ENCODE results near the gene NMRK1.

Gene NMRK1

DNA sequence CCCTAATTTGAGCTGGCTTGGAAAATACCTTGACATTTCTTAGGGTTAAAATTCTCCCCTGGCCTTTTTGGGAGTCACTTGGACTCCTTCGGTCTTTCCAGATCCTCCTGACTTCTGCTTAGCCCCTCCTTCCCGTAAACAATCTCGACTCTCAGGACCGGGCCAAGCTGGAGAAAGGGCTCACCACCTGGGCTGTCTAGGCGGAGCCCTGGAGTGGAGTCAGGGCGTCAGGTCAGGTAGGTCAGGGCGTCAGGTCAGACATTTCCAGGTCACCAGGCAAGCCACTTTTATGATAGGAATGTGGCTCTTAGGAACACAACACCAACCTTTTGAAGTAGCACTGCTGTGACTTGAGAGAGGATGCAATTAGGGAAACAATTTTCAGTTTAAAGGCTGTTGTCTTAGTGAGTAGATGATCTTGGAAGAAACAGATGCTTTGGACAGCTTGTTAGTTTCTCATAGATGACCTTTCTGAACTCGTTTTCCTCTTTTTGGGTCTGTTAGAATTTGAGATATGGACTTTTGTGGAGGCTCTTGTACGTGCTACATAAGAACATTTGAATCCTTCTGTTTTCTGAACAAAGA, 13.1 kb upstream of the NMRK1 start:
- DNase-seq, result no peak

- no peak for DNase-seq
Observed at GRCh38 chr9:75096796-75097195, 8.8 kb upstream of the NMRK1 start.

DNA sequence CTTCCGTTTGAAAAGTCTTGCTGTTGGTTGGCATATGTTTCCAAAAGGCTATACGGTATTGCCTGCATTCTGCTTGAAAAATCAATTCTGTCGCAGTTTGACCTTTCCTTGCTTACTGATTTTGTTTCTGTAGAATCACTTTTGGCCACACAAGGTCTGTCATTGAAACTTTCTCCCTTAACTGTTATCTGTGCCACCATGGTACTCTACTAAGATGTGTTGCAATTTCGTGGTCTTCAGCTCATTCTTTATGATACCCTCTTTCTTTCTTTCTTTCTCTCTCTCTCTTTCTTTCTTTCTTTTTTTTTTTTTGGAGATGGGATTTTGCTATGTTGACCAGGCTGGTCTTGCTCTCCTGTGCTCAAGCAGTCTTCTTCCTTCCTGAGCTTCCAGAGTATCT, 4.8 kb upstream of the NMRK1 start:
- no peak for DNase-seq

GRCh38 chr9:75090579-75090978, 2.6 kb upstream of the NMRK1 start:
- DNase-seq, result no peak

DNA sequence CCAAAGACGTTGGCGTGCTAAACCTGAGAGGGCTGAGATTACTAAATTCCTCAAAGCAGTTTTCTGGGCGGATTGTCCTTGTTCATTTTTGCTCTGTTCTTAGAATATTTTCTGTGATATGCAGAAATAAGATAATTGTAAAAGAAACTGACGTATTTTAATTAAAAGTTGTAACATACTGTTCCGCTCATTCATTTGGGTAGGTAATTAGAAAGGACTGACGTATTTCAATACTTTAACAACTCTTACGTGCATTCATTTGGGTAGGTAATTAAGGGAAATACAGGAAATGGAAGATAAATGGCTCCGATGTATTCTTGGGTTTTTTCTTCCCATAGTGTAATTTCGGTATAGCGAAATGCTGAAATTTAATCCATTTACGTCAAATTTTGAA, 1.4 kb upstream of the NMRK1 start:
- no peak for DNase-seq

GRCh38 chr9:75088646-75089372, 854 bp upstream of the NMRK1 start:
- no peak for DNase-seq

DNA sequence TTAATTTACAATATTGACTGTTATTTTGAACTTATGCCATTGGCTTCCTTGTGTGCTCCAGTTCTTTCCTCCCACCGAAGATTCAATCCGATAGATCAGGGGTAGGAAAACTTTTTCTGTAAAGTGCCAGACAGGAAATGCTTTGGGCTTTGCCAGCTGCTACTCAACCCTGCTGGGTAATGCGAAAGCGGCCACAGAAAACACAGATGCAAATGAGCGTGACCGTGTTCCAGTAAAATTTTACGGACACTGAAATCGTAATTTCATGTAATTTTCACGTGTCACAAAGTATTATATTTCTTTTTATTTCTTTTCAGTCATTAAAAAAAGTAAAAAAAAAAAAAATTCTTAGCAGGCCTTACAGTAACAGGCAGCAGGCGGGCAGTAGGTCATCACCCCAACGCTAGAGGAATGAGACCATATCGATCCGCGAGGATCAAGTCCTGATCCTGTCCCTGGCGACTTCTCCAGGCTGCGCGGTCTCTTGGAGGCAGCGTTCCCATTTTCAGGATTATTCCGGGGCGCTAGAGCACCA, 599 bp downstream of the NMRK1 start:
- no peak for DNase-seq

DNA sequence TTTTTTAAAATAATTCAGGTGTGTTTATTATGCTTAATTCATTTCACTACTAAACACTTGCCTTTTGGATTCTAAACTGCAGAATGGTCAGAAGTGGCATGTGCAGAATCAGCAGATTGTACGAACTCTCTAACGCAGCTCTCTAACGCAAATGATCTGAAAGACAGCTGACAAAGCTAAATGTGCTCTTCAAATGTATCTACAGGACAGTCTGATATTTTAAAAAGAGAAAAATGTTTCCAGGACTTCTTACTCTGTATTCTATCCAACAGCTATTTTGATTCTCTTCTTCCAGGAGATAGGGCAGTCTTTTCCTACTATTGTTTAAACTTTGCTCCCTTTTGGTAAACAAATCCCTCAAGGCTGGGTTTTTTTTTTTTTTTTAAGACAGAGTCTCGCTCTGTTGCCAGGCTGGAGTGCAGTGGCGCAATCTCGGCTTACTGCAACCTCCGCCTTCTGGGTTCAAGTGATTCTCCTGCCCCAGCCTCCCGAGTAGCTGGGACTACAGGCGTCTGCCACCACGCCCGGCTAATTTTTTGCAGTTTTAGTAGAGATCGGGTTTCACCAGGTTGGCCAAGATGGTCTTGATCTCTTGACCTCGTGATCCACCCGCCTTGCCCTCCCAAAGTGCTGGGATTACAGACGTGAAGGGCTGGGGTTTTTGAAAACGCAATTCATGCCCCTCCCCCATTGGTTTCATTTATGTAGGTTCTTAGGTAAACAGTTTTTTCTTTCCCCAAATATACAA, 1.2 kb downstream of the NMRK1 start:
- no peak for DNase-seq

DNA sequence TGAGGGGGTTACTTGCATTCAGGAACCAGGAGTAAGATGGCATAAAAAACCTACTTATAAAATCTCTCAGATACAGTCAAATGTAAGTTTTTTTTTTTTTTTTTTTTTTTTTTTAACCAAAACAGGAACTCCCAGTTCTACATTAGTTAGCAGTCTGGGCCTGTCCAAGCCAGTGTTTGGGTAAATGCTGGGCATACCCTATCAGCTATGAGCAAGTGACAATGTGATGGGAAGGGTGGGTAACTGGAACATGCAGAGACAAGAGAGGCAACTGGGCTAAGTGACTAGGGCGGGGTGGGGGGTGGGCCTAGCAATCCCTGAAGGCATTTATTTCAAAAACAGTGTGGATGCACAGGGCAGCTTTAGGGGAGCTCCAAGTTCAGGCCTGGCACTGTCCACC, 2.3 kb downstream of the NMRK1 start:
- no peak for DNase-seq

DNA sequence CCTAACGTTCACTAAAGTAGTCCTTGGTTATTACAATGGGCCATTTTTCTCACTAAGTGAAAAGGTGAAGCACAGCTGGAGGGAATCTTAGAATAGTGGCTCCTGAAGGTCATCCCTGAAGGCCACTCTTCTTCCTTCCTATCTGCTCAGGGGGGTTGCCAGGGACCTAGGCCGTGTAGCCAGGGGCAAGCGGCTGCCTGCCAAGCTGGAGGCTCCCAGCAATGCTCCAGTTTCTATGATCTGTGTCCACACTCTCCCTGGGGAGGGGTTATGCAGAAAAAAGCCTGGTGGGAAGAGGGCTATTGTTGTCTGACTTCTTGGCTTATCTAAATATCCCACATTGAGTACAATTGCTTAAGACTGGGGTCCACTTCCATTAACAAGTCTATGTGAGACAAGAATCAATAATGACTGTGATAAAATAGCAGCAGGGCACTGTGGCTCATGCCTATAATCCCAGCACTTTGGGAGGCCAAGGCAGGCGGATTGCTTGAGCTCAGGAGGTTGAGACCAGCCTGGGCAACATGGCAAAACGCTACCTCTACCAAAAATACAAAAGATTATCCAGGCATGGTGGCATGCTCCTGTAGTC, 3.8 kb downstream of the NMRK1 start:
- no peak for DNase-seq

- no peak for DNase-seq
Observed at GRCh38 chr9:75083188-75083970, 4.6 kb downstream of the NMRK1 start.

DNA sequence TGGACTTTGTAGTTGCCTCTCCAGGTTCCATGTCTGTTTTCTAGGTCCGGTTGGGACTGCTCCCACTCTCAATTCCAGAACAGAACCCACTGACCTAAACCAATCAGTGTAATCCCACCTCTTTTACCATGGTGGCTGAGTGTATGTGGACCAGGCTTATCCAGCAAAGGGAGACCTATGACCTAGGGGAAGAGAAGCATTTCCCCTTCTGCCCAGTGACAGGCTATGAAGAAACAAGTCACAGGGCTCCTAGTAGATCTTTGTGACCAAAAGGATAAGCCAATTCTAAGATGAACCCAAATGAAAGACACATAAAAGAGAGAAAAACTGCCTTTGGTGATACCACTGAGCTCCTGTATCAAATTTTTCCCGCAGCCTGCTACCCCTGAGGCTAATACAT, 6.3 kb downstream of the NMRK1 start:
- no peak for DNase-seq

GRCh38 chr9:75072895-75073294, 15.1 kb downstream of the NMRK1 start:
- DNase-seq, result no peak

- peak; percentile 66 for DNase-seq
Observed at GRCh38 chr9:75071530-75072122, 16.3 kb downstream of the NMRK1 start.

DNA sequence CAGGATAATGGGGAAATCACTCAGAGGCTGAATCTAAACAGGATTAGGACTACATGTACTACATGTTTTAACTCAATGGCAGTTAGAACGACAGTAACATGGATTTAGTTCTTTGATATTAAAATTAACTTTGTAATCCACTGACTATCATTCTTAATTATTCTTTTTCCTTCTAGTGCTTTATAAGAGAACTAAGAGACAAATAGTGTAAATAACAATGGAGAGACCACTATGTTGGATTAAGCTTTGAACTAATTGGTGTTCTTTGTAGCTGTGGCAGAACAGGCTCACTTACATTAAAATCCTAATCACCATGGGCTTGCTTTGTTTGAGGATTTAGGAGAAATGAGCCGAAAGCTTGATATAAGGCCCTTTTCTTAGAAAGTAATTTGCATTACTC, 18.8 kb downstream of the NMRK1 start:
- DNase-seq, result no peak

GRCh38 chr9:75067894-75068293, 20.1 kb downstream of the NMRK1 start:
- no peak for DNase-seq

GRCh38 chr9:75065510-75065909, 22.4 kb downstream of the NMRK1 start:
- no peak for DNase-seq

GRCh38 chr9:75064307-75065025, 23.5 kb downstream of the NMRK1 start:
- no peak for DNase-seq

- no peak for DNase-seq
Observed at GRCh38 chr9:75063556-75064305, 24.2 kb downstream of the NMRK1 start.

DNA sequence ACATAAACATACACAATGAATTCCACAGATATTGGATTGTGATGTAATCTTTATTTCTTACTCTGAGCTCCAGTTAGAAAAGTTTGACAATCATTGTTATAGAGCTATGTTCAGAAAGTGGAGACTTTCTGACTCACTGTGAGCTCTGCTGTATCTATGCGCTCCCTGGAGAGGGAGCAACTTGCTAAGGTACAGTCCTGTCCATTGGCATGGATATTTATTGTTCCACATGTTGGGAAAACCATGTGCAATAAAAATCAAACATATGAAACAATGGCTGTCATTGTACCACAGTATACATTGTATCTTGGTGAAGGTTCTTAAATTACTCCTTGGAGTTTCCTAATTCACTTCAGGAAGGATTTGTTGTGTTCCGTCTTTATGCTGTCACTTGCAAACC, 26.8 kb downstream of the NMRK1 start:
- no peak for DNase-seq

Measured in activated CD4-positive, alpha-beta T cell treated with anti-CD3 and anti-CD28 coated beads for 1 hour (primary cell).